NB4 (cell line): ENCODE measurements around the gene FLNB.

Experiments
- DNase-seq: peaks from one replicate; pipeline ENCODE4 v3.0.0; 2010; ENCODE audit warnings: low read depth
- H3K4me3 ChIP-seq: one replicate; pipeline ENCODE4 v1.5.1; 2011; ENCODE audit warnings: mild to moderate bottlenecking, low read depth, low read length, moderate library complexity
- CTCF ChIP-seq: IDR thresholded peaks from one replicate; pipeline ENCODE4 v1.5.1; 2012; ENCODE audit warnings: low read depth, low read length
- MAX ChIP-seq: IDR thresholded peaks from 2 replicates; pipeline ENCODE4 v1.6.1; 2011; ENCODE audit warnings: low read depth, low read length
- MYC ChIP-seq: IDR thresholded peaks from 2 replicates; pipeline ENCODE4 v1.6.1; 2011; ENCODE audit warnings: low read depth, low read length
- POLR2A ChIP-seq: IDR thresholded peaks from 2 replicates; pipeline ENCODE4 v1.6.1; 2011; ENCODE audit warnings: mild to moderate bottlenecking; ENCODE audit not compliant: insufficient read length; ENCODE audit errors: extremely low read depth

FLNB gene

GRCh38 chr3:58161435-58162398, 153.5 kb downstream of the FLNB start:
- no peak for TF ChIP-seq POLR2A
- peak; percentile 55 for TF ChIP-seq MAX
- no peak for TF ChIP-seq CTCF
- peak; percentile 7; the same call in 1 of the 2 replicates for TF ChIP-seq MYC
- H3K4me3 ChIP-seq: no peak overlapping the region
- peak; percentile 34 for DNase-seq

- DNase-seq: no peak
- no peak overlapping the region for H3K4me3 ChIP-seq
- TF ChIP-seq MYC (no peak), CTCF (no peak), POLR2A (no peak), MAX (no peak)
Observed at GRCh38 chr3:58163234-58163633, 155.0 kb downstream of the FLNB start.

GRCh38 chr3:58164199-58164879, 156.1 kb downstream of the FLNB start:
- no peak overlapping the region for H3K4me3 ChIP-seq
- no peak for DNase-seq
- no peak for TF ChIP-seq CTCF
- no peak for TF ChIP-seq MAX
- TF ChIP-seq POLR2A: no peak
- no peak for TF ChIP-seq MYC

GRCh38 chr3:58164906-58165821, 156.9 kb downstream of the FLNB start:
- no peak overlapping the region for H3K4me3 ChIP-seq
- TF ChIP-seq CTCF (no peak), MYC (no peak)
- no peak for DNase-seq

GRCh38 chr3:58167431-58168351, 159.5 kb downstream of the FLNB start:
- TF ChIP-seq POLR2A: no peak
- peak; percentile 40; the same call in 1 of the 2 replicates for TF ChIP-seq MAX
- TF ChIP-seq CTCF: peak; percentile 98
- DNase-seq: peak; percentile 57
- no peak overlapping the region for H3K4me3 ChIP-seq
